HEK293 (cell line): ENCODE measurements around the gene UBE2J2.
A peak's percentile ranks its signal among the peaks of the same experiment; 100 is the strongest.

Experiments used
- CTCF ChIA-PET: fragments of 350-600 bp; formaldehyde crosslinking; extraction: SDS; loops from one replicate; lab custom pipeline; 2021; ENCODE audit warnings: antibody characterized with exemption; lab: Yijun Ruan, JAX
- POLR2A ChIA-PET: fragments of 300-600 bp; formaldehyde crosslinking; extraction: SDS; loops from one replicate; lab custom pipeline; 2020; ENCODE audit warnings: antibody characterized with exemption, inconsistent platforms; lab: Yijun Ruan, JAX
- H3K27ac ChIP-seq: fragments of 200-500 bp; sonication (Bioruptor generic); 2 replicates; pipeline ENCODE4 v1.5.1; 2014; ENCODE audit warnings: low read depth, low read length, control low read depth, inconsistent platforms; ENCODE audit errors: extremely low read depth
- H3K36me3 ChIP-seq, 2 experiments: fragments of 200-500 bp in 1 of 2; sonication (Bioruptor generic) in 1 of 2; 1 replicate in 1 of 2; 2 replicates in 1 of 2; pipeline ENCODE4 v1.5.1; 2014 to 2017; ENCODE audit warnings: inconsistent platforms in 2 of 2, low read length in 2 of 2; ENCODE audit not compliant: control insufficient read depth in 2 of 2, insufficient read depth in 1 of 2
- H3K4me1 ChIP-seq: fragments of 200-500 bp; sonication (Bioruptor generic); 2 replicates; pipeline ENCODE4 v1.5.1; 2014; ENCODE audit warnings: mild to moderate bottlenecking, low read length, inconsistent platforms; ENCODE audit not compliant: control insufficient read depth, insufficient read depth
- H3K4me3 ChIP-seq: 2 replicates; pipeline ENCODE4 v1.5.1; 2011; ENCODE audit warnings: low read depth, mild to moderate bottlenecking, control low read depth, low read length, moderate library complexity
- H3K9me3 ChIP-seq: fragments of 200-500 bp; sonication (Bioruptor generic); 2 replicates; pipeline ENCODE4 v1.5.1; 2014; ENCODE audit warnings: low read depth, low read length, inconsistent platforms; ENCODE audit not compliant: control insufficient read depth, insufficient read depth
- GLIS2 ChIP-seq: fragments of 450-650 bp; formaldehyde crosslinking; IDR thresholded peaks from 2 replicates; pipeline ENCODE4 v1.5.1; 2016; ENCODE audit warnings: missing biosample characterization, missing genetic modification characterization
- HIC1 ChIP-seq: fragments of 450-650 bp; formaldehyde crosslinking; IDR thresholded peaks from 2 replicates; pipeline ENCODE4 v1.5.1; 2016; ENCODE audit warnings: missing biosample characterization, missing genetic modification characterization
- KLF8 ChIP-seq: fragments of 450-650 bp; formaldehyde crosslinking; IDR thresholded peaks from 2 replicates; pipeline ENCODE4 v1.5.1; 2016; ENCODE audit warnings: missing biosample characterization, missing genetic modification characterization
- REST ChIP-seq: fragments of 450-650 bp; formaldehyde crosslinking; IDR thresholded peaks from 2 replicates; pipeline ENCODE4 v1.5.1; 2016; ENCODE audit warnings: missing biosample characterization, missing genetic modification characterization
- SCRT1 ChIP-seq: fragments of 450-650 bp; formaldehyde crosslinking; IDR thresholded peaks from 2 replicates; pipeline ENCODE4 v1.5.1; 2016; ENCODE audit warnings: missing biosample characterization, missing genetic modification characterization, borderline replicate concordance
- SCRT2 ChIP-seq: fragments of 450-650 bp; formaldehyde crosslinking; IDR thresholded peaks from 2 replicates; pipeline ENCODE4 v1.5.1; 2016; ENCODE audit warnings: missing biosample characterization, missing genetic modification characterization
- WT1 ChIP-seq: fragments of 450-650 bp; formaldehyde crosslinking; IDR thresholded peaks from 2 replicates; pipeline ENCODE4 v1.5.1; 2016; ENCODE audit warnings: missing biosample characterization, missing genetic modification characterization
- ZNF133 ChIP-seq: fragments of 450-650 bp; formaldehyde crosslinking; IDR thresholded peaks from 2 replicates; pipeline ENCODE4 v1.5.1; 2016; ENCODE audit warnings: missing biosample characterization, missing genetic modification characterization
- ZNF214 ChIP-seq: fragments of 450-650 bp; formaldehyde crosslinking; IDR thresholded peaks from 2 replicates; pipeline ENCODE4 v1.5.1; 2017; ENCODE audit warnings: missing biosample characterization, mild to moderate bottlenecking, missing genetic modification characterization, borderline replicate concordance
- ZNF501 ChIP-seq: fragments of 450-650 bp; formaldehyde crosslinking; IDR thresholded peaks from 2 replicates; pipeline ENCODE4 v1.5.1; 2016; ENCODE audit warnings: missing biosample characterization, missing genetic modification characterization
- ZNF529 ChIP-seq: fragments of 450-650 bp; formaldehyde crosslinking; IDR thresholded peaks from 2 replicates; pipeline ENCODE4 v1.5.1; 2017; ENCODE audit warnings: missing genetic modification characterization, missing biosample characterization; ENCODE audit not compliant: insufficient replicate concordance
- ZNF585B ChIP-seq: fragments of 450-650 bp; formaldehyde crosslinking; IDR thresholded peaks from 2 replicates; pipeline ENCODE4 v1.5.1; 2016; ENCODE audit warnings: missing biosample characterization, missing genetic modification characterization
- ZNF777 ChIP-seq: fragments of 450-650 bp; formaldehyde crosslinking; IDR thresholded peaks from 2 replicates; pipeline ENCODE4 v1.5.1; 2017; ENCODE audit warnings: missing biosample characterization, missing genetic modification characterization, borderline replicate concordance
- ZNF785 ChIP-seq: fragments of 450-650 bp; formaldehyde crosslinking; IDR thresholded peaks from 2 replicates; pipeline ENCODE4 v1.5.1; 2016; ENCODE audit warnings: missing biosample characterization, missing genetic modification characterization
- TF ChIP-seq, protein P1 (sequence below): fragments of 450-650 bp; formaldehyde crosslinking; IDR thresholded peaks from 2 replicates; pipeline ENCODE4 v1.5.1; 2016; ENCODE audit warnings: missing biosample characterization, missing genetic modification characterization
- TF ChIP-seq, protein P2 (sequence below): fragments of 450-650 bp; formaldehyde crosslinking; IDR thresholded peaks from 2 replicates; pipeline ENCODE4 v1.5.1; 2016; ENCODE audit warnings: missing biosample characterization, missing genetic modification characterization
- TF ChIP-seq, protein P3 (sequence below): fragments of 450-650 bp; formaldehyde crosslinking; conservative IDR thresholded peaks from 2 replicates; pipeline ENCODE4 v1.5.1; 2016; ENCODE audit warnings: low read depth, missing biosample characterization, missing genetic modification characterization

UBE2J2 gene

DNA sequence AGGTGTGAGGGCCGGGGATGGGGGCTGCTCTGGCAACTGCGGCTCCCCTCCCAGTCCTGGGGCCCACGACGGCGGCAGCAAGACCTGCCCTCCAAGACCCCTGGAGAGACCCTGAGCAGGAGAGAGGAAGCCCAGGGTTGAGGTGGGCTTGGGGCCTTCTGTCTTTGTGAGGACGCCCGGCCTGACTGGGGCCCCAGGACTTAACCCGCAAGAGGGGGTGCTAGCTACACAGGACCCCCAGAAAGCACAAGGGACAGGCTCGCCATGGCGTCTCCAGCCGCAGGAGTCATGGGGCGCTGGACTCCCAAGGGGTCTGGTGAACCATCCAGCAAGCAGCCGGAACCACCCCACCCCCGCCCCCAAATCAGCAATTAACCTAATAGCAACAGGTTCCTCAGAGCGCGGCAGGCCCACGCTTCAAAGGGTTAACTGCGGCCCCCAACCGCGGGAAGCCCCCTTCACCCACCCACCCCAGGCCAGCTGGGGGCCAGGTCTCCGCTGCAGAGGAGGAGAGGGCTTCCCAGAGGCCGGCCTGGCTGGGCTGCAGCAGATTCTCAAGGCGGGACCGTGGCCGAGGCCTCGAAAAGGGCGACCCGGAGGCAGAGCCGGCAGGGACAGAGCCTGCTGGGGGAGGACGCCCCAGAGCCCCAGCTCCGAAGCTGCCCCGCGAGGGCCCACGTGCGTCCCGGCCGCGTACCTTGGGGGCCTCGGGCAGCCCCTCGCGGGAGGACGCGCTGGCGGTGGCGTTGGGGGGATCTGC lies 27.7 kb downstream of the UBE2J2 start:
- Histone ChIP-seq H3K36me3 (no peaks in the 10 kb centered on the region), H3K4me1 (no peaks in the 10 kb centered on the region; the same call in 1 of the 2 replicates), H3K27ac (no peak overlapping the region), H3K4me3 (no peak overlapping the region), H3K9me3 (no peaks in the 10 kb centered on the region)
- TF ChIP-seq ZNF214 (tag by site-specific recombination) = no peak
- TF ChIP-seq SCRT1 = 0 out of 2 replicates have a peak, but pooled peaks have one; percentile 20
- TF ChIP-seq SCRT2 (tag by site-specific recombination) = peak; percentile 71
- TF ChIP-seq ZNF529 (tag by site-specific recombination) = no peak
- POLR2A ChIA-PET = no interaction called here
- CTCF ChIA-PET = no interaction called here

- ChIA-PET POLR2A (no interaction called here), CTCF (no interaction called here)
- Histone ChIP-seq H3K4me3 (no peak overlapping the region), H3K4me1 (no peaks in the 10 kb centered on the region), H3K9me3 (no peaks in the 10 kb centered on the region), H3K36me3 (no peaks in the 10 kb centered on the region), H3K27ac (no peak overlapping the region)
- no peak for TF ChIP-seq ZNF501
- no peak for TF ChIP-seq WT1 (tag by site-specific recombination)
- no peak for TF ChIP-seq REST (tag by site-specific recombination)
- TF ChIP-seq, protein P1, sequence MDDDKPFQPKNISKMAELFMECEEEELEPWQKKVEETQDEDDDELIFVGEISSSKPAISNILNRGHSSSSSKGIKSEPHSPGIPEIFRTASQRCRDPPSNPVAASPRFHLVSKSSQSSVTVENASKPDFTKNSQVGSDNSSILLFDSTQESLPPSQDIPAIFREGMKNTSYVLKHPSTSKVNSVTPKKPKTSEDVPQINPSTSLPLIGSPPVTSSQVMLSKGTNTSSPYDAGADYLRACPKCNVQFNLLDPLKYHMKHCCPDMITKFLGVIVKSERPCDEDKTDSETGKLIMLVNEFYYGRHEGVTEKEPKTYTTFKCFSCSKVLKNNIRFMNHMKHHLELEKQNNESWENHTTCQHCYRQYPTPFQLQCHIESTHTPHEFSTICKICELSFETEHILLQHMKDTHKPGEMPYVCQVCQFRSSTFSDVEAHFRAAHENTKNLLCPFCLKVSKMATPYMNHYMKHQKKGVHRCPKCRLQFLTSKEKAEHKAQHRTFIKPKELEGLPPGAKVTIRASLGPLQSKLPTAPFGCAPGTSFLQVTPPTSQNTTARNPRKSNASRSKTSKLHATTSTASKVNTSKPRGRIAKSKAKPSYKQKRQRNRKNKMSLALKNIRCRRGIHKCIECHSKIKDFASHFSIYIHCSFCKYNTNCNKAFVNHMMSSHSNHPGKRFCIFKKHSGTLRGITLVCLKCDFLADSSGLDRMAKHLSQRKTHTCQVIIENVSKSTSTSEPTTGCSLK = no peak
- TF ChIP-seq HIC1 = 0 out of 2 replicates have a peak, but pooled peaks have one; percentile 32
- 0 out of 2 replicates have a peak, but pooled peaks have one; percentile 19 for TF ChIP-seq KLF8
- no peak for TF ChIP-seq ZNF585B (tag by site-specific recombination)
- TF ChIP-seq, protein P2, sequence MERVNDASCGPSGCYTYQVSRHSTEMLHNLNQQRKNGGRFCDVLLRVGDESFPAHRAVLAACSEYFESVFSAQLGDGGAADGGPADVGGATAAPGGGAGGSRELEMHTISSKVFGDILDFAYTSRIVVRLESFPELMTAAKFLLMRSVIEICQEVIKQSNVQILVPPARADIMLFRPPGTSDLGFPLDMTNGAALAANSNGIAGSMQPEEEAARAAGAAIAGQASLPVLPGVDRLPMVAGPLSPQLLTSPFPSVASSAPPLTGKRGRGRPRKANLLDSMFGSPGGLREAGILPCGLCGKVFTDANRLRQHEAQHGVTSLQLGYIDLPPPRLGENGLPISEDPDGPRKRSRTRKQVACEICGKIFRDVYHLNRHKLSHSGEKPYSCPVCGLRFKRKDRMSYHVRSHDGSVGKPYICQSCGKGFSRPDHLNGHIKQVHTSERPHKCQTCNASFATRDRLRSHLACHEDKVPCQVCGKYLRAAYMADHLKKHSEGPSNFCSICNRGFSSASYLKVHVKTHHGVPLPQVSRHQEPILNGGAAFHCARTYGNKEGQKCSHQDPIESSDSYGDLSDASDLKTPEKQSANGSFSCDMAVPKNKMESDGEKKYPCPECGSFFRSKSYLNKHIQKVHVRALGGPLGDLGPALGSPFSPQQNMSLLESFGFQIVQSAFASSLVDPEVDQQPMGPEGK (tag by site-specific recombination) = no peak
- peak; percentile 35; the same call in 1 of the 2 replicates for TF ChIP-seq GLIS2 (tag by site-specific recombination)
- no peak for TF ChIP-seq ZNF133
- no peak for TF ChIP-seq ZNF777 (tag by site-specific recombination)
- TF ChIP-seq, protein P3, sequence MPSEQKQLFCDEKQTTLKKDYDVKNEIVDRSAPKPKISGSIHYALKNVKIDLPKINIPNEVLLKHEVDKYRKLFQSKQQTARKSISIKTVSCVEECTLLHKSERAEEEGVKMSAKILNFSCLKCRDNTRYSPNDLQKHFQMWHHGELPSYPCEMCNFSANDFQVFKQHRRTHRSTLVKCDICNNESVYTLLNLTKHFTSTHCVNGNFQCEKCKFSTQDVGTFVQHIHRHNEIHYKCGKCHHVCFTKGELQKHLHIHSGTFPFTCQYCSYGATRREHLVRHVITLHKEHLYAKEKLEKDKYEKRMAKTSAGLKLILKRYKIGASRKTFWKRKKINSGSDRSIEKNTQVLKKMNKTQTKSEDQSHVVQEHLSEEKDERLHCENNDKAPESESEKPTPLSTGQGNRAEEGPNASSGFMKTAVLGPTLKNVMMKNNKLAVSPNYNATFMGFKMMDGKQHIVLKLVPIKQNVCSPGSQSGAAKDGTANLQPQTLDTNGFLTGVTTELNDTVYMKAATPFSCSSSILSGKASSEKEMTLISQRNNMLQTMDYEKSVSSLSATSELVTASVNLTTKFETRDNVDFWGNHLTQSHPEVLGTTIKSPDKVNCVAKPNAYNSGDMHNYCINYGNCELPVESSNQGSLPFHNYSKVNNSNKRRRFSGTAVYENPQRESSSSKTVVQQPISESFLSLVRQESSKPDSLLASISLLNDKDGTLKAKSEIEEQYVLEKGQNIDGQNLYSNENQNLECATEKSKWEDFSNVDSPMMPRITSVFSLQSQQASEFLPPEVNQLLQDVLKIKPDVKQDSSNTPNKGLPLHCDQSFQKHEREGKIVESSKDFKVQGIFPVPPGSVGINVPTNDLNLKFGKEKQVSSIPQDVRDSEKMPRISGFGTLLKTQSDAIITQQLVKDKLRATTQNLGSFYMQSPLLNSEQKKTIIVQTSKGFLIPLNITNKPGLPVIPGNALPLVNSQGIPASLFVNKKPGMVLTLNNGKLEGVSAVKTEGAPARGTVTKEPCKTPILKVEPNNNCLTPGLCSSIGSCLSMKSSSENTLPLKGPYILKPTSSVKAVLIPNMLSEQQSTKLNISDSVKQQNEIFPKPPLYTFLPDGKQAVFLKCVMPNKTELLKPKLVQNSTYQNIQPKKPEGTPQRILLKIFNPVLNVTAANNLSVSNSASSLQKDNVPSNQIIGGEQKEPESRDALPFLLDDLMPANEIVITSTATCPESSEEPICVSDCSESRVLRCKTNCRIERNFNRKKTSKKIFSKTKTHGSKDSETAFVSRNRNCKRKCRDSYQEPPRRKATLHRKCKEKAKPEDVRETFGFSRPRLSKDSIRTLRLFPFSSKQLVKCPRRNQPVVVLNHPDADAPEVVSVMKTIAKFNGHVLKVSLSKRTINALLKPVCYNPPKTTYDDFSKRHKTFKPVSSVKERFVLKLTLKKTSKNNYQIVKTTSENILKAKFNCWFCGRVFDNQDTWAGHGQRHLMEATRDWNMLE (tag by site-specific recombination) = no peak
- no peak for TF ChIP-seq ZNF785 (tag by site-specific recombination)
Measured at GRCh38 chr1:1245178-1245816, 28.4 kb downstream of the UBE2J2 start.
